Activated CD8-positive, alpha-beta memory T cell treated with anti-CD3 and anti-CD28 coated beads for 1 hour (primary cell): Measurements from ENCODE around the gene PMPCA.

Experiments used
- DNase-seq, 2 donors: peaks; one replicate each; pipeline ENCODE4 v3.0.0-alpha.2; 2020; ENCODE audit warnings: low read depth in 1 of 2; ENCODE audit errors: extremely low read depth in 1 of 2

Gene PMPCA

GRCh38 chr9:136451221-136451877 is 40.9 kb downstream of the PMPCA start:
- no peak for DNase-seq

GRCh38 chr9:136453326-136453725 is 42.9 kb downstream of the PMPCA start:
- DNase-seq, result no peak

- no peak for DNase-seq
Measured at GRCh38 chr9:136454026-136454796, 43.8 kb downstream of the PMPCA start.

GRCh38 chr9:136455043-136456002 is 44.9 kb downstream of the PMPCA start:
- no peak for DNase-seq

- no peak for DNase-seq
Measured at GRCh38 chr9:136456258-136456657, 45.8 kb downstream of the PMPCA start.

DNA sequence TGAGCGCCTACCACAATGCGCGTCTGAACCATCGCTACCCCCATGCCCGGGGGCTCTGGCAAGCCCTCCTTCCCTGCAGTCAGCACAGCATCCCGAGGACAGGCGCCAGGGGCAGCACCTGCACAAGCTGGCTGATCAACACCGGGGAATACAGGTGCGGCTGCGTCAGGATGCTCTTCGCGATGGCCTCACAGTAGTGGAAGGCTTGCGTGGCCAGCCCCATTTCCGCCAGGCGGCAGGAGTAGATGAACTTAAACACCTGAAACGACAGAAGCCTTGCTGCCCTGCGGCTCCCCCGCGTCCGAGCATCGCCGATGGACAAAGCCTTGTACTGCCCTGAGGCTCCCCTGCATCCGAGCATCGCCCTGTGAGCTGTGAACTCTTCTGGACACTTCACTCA is 46.9 kb downstream of the PMPCA start:
- no peak for DNase-seq

GRCh38 chr9:136459425-136459824 is 49.0 kb downstream of the PMPCA start:
- DNase-seq, result no peak

DNA sequence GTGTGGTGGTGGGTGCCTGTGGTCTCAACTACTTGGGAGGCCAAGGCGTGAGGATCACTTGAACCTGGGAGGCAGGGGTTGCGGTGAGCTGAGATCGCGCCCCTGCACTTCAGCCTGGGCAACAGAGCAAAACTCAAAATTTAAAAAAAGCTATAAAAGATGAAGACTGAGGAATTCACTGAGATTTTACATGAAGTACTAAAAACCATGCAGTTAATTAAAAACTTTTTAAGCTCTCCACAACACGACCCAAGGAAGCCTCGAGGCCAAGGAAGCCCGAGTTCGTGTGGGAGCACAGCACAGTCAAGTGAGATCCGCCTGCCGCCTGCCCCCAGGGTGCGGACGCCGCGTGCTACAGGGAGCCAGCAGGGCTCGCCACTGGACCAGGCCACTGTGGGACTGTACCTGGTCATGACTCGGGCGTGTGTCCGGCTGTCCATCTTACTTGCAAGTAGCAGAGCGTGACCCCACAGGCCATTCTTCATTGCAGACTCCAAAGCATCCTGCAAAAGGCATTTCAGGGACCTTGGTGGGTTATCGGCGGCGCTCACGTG is 50.4 kb downstream of the PMPCA start:
- no peak for DNase-seq

DNA sequence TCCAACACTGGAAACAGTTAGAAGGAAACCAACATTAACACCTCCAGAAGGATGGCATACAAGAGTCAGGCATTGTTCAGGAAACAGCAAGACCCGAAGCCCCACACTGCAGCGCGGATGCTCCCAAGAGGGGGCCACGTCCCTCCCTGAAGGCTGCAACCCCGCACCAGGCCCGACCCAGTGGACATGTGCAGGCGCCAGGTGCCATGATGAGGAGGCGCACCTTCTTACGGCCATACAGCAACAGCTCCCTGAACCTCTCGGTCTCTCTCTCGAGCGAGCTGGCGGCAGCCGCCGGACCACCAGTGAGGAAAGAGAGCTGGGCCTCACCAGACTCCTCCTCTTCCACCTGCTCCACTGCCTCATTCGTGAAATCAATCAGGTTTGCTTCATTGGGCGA is 52.2 kb downstream of the PMPCA start:
- DNase-seq, result no peak

DNA sequence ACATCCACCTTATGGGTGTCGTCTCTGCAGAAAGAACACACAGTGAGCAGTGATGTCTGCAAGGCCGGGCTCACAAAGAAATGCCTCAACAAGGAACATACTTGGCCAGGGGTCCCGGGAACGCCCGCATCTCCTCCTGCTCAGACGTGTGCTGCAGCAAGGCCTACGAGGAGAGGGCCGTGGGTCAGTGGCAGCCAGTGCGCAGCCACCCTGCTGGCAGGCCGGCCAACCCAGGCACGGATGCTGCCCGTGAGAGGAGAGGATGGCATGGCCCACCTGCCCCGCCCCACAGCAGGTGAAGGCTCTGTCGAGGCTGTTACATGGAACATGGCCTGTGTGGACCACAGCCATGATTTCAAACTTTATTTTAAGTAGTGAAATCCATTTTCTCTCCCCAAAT is 53.1 kb downstream of the PMPCA start:
- no peak for DNase-seq

DNA sequence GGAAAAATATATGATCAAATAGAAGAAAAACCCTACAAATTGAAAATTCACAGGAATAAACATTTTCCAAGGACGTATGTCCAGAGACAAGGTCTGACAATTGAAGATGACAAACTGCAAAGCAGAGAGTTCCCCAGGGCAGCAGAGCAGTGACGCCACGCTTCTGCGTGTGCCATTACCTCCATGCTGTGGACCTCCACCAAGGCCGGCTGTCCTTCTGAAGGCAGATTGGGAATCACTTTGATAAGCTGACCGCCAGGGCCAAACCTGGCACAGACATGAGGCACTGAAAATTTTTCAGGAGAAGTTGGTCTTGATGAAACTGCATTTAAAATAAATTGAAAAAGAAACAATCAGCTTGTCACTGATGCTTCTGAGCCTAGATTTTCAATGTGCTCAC is 53.8 kb downstream of the PMPCA start:
- DNase-seq, result no peak

DNA sequence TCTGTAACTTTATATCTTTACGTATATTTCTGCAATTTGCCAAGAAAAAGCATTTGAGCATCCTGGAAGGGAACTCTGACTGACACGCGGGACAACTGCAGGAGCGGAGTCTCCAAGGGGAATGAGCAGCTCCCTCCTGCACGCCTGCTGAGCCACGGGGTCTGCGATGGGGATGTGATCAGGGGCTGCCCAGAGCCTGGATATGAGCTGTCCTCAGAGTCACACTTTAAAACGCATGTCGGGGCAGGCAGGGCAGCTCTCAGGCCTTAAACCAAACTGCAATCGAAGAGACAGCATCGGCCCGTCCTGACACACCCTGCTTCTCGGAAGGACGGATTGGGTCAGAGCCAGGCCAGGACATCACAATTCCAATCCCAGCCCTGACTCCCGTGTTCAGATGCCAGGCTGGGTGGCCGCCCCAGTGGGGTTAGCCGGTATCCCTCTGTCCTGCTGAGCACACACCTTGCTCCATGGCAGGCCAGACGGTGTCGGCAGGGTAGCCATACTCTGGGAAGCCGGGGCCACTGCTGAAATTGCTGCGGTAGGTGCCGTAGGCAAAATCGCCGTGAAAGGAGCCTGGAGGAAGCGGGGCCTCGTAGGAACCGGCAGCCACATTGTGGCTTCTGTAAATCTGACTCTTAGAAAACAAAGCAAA is 55.2 kb downstream of the PMPCA start:
- DNase-seq, result no peak

DNA sequence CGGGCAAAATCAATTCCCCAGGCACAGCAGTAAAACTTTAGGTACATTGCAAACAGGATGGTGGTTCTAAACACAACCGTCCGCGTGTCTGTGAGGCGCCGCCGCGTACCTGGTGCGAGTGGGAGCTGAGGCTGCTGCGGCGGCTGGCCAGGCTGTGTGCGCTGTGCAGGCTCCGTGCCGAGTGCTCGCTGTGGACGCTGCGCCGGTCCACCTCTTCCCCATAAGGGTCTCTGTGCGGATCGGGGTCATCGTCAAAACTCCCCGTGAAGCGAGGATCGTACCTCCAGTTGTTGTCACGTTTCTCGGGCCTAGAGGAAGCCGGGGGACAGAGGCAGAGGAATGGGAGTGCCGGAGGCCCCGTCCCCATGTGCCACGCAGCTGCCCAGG is 55.7 kb downstream of the PMPCA start:
- DNase-seq, result no peak

GRCh38 chr9:136467766-136468165 is 57.3 kb downstream of the PMPCA start:
- no peak for DNase-seq

DNA sequence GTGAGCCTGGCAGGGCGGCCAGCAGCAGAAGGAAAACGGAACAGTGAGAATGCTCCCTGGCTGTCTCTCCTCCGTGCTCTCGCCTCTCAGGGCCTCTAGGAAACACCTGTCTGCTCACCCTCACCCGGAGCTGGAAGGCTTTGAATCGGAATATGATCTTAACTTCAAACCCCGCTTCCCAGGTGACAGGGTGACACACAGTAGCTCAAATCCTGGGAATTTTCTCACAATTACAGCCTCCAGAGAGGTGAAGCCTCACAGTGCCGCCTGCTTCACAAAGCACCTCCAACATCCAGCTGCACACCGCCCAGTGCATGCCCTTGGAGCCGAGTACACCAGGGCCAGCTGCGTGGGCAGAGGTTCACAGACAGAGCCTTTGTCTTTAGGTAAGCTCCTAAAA is 59.9 kb downstream of the PMPCA start:
- DNase-seq, result no peak

DNA sequence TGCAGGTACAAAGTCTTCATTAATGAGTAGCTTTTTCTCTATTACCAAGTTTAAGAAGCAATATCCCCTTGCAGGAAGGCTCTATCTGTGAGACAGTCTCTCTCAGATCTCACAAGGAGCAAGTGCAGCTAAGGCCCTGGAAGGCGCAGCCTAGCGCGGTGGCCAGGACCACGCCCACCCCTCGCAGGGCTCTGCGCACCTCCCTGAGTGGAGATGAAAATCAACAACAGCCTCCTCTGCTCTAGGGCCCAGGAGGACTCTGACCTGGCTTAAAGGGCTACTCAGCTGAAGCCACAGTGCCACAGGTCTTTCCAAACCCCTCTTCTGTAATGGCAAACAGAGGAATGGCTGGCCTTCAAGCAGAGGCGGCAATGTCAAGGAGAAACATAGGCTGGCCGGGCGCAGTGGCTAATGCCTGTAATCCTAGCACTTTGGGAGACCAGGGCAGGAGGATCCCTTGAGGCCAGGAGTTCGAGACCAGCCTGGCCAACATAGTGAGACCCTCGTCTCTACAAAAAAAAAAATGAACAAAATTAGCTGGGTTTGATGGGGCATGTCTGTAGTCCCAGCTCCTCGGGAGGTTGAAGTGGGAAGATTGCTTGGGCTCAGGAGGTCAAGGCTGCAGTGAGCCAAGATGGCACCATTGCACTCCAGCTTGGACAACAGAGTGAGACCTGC is 60.5 kb downstream of the PMPCA start:
- no peak for DNase-seq

- no peak for DNase-seq
Measured at GRCh38 chr9:136471802-136472487, 61.5 kb downstream of the PMPCA start.

- no peak for DNase-seq
Measured at GRCh38 chr9:136472640-136473353, 62.3 kb downstream of the PMPCA start.

- no peak for DNase-seq
Measured at GRCh38 chr9:136473354-136473721, 62.9 kb downstream of the PMPCA start.
